MM.1S (cell line): ENCODE results near the gene RBM47.

Experiments
- DNase-seq: peaks from one replicate; pipeline ENCODE4 v3.0.0-alpha.2; 2015
- H2AFZ ChIP-seq: fragments of 300-600 bp; sonication (generic); 2 replicates; pipeline ENCODE4 v1.6.0; 2016; ENCODE audit warnings: antibody characterized with exemption, low read length
- H3F3A ChIP-seq: fragments of 300-600 bp; sonication (generic); 2 replicates; pipeline ENCODE4 v1.6.1; 2016; ENCODE audit warnings: mild to moderate bottlenecking, antibody characterized with exemption, low read length, moderate library complexity, mixed read lengths; ENCODE audit not compliant: insufficient read depth
- H3K27ac ChIP-seq: fragments of 300-600 bp; sonication (generic); 2 replicates; pipeline ENCODE4 v1.5.1; 2016; ENCODE audit warnings: mild to moderate bottlenecking, low read length
- H3K27me3 ChIP-seq: fragments of 300-600 bp; sonication (generic); replicated peaks from 2 replicates; pipeline ENCODE4 v1.6.0; 2016; ENCODE audit warnings: low read length; ENCODE audit not compliant: insufficient read depth
- H3K36me3 ChIP-seq: fragments of 300-600 bp; sonication (generic); replicated peaks from 2 replicates; pipeline ENCODE4 v1.6.1; 2016; ENCODE audit warnings: mild to moderate bottlenecking, low read length, mixed read lengths; ENCODE audit not compliant: insufficient read depth
- H3K4me1 ChIP-seq: fragments of 300-600 bp; sonication (generic); 2 replicates; pipeline ENCODE4 v1.6.1; 2016; ENCODE audit warnings: low read length, mixed read lengths
- H3K4me2 ChIP-seq: fragments of 300-600 bp; sonication (generic); 2 replicates; pipeline ENCODE4 v1.6.0; 2016; ENCODE audit warnings: low read depth, low read length
- H3K4me3 ChIP-seq: fragments of 300-600 bp; sonication (generic); 2 replicates; pipeline ENCODE4 v1.5.1; 2016; ENCODE audit warnings: low read length, mixed read lengths
- H3K79me2 ChIP-seq: fragments of 300-600 bp; sonication (generic); 2 replicates; pipeline ENCODE4 v1.6.1; 2016; ENCODE audit warnings: mixed run types, low read length, mixed read lengths
- H3K9ac ChIP-seq: fragments of 300-600 bp; sonication (generic); 2 replicates; pipeline ENCODE4 v1.6.1; 2016; ENCODE audit warnings: low read length, mixed read lengths
- H3K9me2 ChIP-seq: fragments of 300-600 bp; sonication (generic); replicated peaks from 2 replicates; pipeline ENCODE4 v1.6.1; 2016; ENCODE audit warnings: mild to moderate bottlenecking, low read length, mixed read lengths; ENCODE audit not compliant: insufficient read depth
- H3K9me3 ChIP-seq: fragments of 300-600 bp; sonication (generic); replicated peaks from 2 replicates; pipeline ENCODE4 v1.6.1; 2016; ENCODE audit warnings: mild to moderate bottlenecking, low read length, mixed read lengths; ENCODE audit not compliant: insufficient read depth
- H4K20me1 ChIP-seq: fragments of 300-600 bp; sonication (generic); 2 replicates; pipeline ENCODE4 v1.6.1; 2016; ENCODE audit warnings: mild to moderate bottlenecking, low read length, moderate library complexity, mixed read lengths; ENCODE audit not compliant: insufficient read depth
- EZH2 ChIP-seq: fragments of 300-600 bp; sonication (generic); optimal IDR thresholded peaks from 2 replicates; pipeline ENCODE3; 2017; ENCODE audit warnings: low read depth, mild to moderate bottlenecking, antibody characterized with exemption, low read length, mixed read lengths
- EZH2phosphoT487 ChIP-seq: fragments of 300-600 bp; sonication (generic); IDR thresholded peaks from 2 replicates; pipeline ENCODE4 v1.6.1; 2018; ENCODE audit warnings: antibody characterized with exemption, low read length
- TF ChIP-seq, protein P1 (sequence below): fragments of 300-600 bp; sonication (generic); IDR thresholded peaks from 2 replicates; pipeline ENCODE4 v1.5.1; 2016; ENCODE audit warnings: antibody characterized with exemption, low read length, mixed read lengths

RBM47 gene

DNA sequence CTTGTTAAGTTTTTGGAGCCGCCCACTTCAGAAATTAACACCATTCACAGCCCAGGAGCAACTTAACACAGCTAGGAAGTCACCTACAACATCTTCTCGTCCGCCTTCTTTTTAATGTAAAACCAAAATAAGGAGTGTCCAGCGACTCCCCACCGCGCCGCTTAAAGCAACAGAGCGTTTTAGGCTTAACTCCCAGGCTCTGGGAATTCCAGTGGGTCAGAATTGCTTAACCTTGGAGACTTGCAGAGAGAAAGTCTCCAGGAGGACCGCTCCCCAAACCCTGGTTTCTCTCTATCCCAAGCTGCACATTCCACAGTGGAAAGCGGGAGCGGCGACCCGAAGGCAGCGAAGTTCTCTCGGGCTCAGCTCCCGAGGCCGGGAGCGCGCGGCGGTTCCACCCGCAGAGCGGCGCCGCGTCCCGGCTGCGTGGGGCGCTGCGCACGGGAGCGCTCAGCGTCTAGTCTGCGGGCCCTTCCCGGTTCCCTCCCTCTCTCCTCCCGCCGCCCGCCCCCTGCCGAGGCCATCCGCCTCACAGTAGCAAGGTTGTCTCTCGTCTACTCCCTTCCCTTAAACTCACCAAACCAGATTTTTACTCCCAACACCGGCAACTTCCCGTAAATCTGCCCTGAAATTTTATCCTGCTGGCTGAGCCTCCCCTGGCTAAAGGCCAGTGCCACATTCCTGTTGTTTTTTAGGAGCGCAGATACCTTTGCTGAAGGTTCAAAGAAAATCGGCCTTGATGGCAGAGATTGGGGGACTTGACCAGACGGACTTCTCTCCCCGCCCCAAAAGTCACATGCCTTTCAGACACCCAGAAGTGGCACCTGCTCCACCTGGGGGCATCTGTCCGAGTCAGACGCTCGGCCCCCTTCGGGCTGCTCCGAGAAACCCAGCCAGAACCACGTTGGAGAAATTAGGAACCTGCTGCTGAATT, at the start of gene RBM47:
RBM47 (minus strand) TSS at position 464 of the 934 bp plus-strand sequence. CDS start 190,971 bp downstream, outside the sequence.
- TF ChIP-seq, protein P1, sequence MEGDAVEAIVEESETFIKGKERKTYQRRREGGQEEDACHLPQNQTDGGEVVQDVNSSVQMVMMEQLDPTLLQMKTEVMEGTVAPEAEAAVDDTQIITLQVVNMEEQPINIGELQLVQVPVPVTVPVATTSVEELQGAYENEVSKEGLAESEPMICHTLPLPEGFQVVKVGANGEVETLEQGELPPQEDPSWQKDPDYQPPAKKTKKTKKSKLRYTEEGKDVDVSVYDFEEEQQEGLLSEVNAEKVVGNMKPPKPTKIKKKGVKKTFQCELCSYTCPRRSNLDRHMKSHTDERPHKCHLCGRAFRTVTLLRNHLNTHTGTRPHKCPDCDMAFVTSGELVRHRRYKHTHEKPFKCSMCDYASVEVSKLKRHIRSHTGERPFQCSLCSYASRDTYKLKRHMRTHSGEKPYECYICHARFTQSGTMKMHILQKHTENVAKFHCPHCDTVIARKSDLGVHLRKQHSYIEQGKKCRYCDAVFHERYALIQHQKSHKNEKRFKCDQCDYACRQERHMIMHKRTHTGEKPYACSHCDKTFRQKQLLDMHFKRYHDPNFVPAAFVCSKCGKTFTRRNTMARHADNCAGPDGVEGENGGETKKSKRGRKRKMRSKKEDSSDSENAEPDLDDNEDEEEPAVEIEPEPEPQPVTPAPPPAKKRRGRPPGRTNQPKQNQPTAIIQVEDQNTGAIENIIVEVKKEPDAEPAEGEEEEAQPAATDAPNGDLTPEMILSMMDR = peak; percentile 6; the same call in 1 of the 2 replicates
- TF ChIP-seq EZH2 (no peak), EZH2phosphoT487 (no peak)
- H3K79me2 ChIP-seq = peaks cover 46% of the 10 kb centered on the region
- peak within 1 kb of the TSS; percentile 96 for H3K27ac ChIP-seq
- no peaks in the 10 kb centered on the region for H3K36me3 ChIP-seq
- no peaks in the 10 kb centered on the region for H3K9me3 ChIP-seq
- no peaks in the 10 kb centered on the region for H4K20me1 ChIP-seq
- peak within 1 kb of the TSS; percentile 90 for H3K9ac ChIP-seq
- peak within 1 kb of the TSS; percentile 96 for H2AFZ ChIP-seq
- no peaks in the 10 kb centered on the region for H3K9me2 ChIP-seq
- DNase-seq = peak; percentile 89
- H3K4me3 ChIP-seq = peak within 1 kb of the TSS; percentile 92
- H3K4me1 ChIP-seq = peaks cover 24% of the 10 kb centered on the region
- peaks cover 29% of the 10 kb centered on the region for H3F3A ChIP-seq
- H3K4me2 ChIP-seq = peak within 1 kb of the TSS; percentile 96
- H3K27me3 ChIP-seq = no peaks in the 10 kb centered on the region

DNA sequence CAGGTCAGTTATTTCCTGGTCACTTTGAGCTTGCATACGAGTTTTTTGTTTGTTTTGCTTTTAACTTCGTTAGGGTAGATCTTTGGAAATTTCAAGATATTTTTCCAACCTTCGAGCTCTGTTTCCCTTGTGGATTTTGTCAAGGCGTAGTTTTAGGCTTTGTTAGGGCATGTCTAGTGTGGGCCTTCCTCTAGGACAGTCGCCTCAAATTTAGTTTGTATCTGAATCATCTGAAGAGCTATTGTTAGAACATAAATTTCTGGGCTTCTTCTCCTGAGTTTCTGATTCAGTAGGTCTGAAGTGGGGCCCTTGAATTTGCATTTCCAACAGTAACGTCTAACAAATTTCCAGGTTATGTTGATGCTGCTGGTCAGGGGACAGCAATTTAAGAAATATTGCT, 48.8 kb upstream of the RBM47 start:
- Histone ChIP-seq H2AFZ (no peak overlapping the region), H3K36me3 (no peaks in the 10 kb centered on the region), H3K4me2 (no peak overlapping the region), H3K79me2 (no peaks in the 10 kb centered on the region), H3K27me3 (no peaks in the 10 kb centered on the region), H3K4me3 (no peak overlapping the region), H3F3A (no peaks in the 10 kb centered on the region), H3K9me3 (no peaks in the 10 kb centered on the region), H3K4me1 (no peaks in the 10 kb centered on the region), H4K20me1 (no peaks in the 10 kb centered on the region), H3K9me2 (no peaks in the 10 kb centered on the region), H3K9ac (no peak overlapping the region), H3K27ac (no peak overlapping the region)
- TF ChIP-seq EZH2 (no peak), EZH2phosphoT487 (no peak)
- TF ChIP-seq, protein P1 = no peak
- DNase-seq = no peak

DNA sequence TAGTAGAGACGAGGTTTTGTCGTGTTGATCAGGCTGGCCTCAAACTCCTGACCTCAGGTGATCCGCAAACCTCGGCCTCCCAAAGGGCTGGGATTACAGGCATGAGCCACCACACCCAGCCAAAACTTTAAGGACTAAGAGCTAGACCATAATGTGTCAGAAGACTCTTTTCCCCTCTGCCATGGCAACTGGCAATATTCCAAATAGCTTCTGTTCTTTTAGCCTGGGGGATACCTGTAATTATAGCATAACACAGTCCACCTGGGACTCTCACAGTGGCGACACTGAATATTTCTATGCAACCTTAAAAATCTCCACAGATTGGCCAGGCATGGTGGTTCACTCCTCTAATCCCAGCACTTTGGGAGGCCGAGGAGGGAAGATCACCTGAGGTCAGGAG, 45.5 kb upstream of the RBM47 start:
- Histone ChIP-seq H3K79me2 (no peaks in the 10 kb centered on the region), H3K27me3 (no peaks in the 10 kb centered on the region), H3K9ac (no peak overlapping the region), H3K4me2 (no peak overlapping the region), H4K20me1 (no peaks in the 10 kb centered on the region), H3K27ac (no peak overlapping the region), H3K9me2 (no peaks in the 10 kb centered on the region), H3F3A (no peaks in the 10 kb centered on the region), H3K4me1 (peaks cover 5% of the 10 kb centered on the region; the same call in 1 of the 2 replicates), H2AFZ (no peak overlapping the region), H3K4me3 (no peak overlapping the region), H3K9me3 (no peaks in the 10 kb centered on the region), H3K36me3 (no peaks in the 10 kb centered on the region)
- DNase-seq = no peak
- TF ChIP-seq, protein P1 = no peak
- TF ChIP-seq EZH2phosphoT487 (no peak), EZH2 (no peak)
